Dedifferentiated amniotic fluid mesenchymal stem cell (primary cell): ENCODE results near the gene SF3B4.

ENCODE experiments used
- DNase-seq: peaks from one replicate; pipeline ENCODE4 v3.0.0-alpha.2; 2016; ENCODE audit errors: extremely low spot score

SF3B4 gene

GRCh38 chr1:149933208-149933607 lies 5.6 kb upstream of the SF3B4 start:
- no peak for DNase-seq

- no peak for DNase-seq
Measured at GRCh38 chr1:149932474-149932873, 4.9 kb upstream of the SF3B4 start.

- no peak for DNase-seq
Measured at GRCh38 chr1:149931212-149931790, 3.7 kb upstream of the SF3B4 start.

- DNase-seq = no peak
Measured at GRCh38 chr1:149929856-149930255, 2.3 kb upstream of the SF3B4 start.

GRCh38 chr1:149928401-149928724 lies 760 bp upstream of the SF3B4 start:
- DNase-seq = no peak

- no peak for DNase-seq
Measured at GRCh38 chr1:149927056-149927562, 494 bp downstream of the SF3B4 start.

GRCh38 chr1:149926296-149926695 lies 1.3 kb downstream of the SF3B4 start:
- no peak for DNase-seq

GRCh38 chr1:149925751-149926150 lies 1.9 kb downstream of the SF3B4 start:
- no peak for DNase-seq

GRCh38 chr1:149925345-149925744 lies 2.3 kb downstream of the SF3B4 start:
- no peak for DNase-seq

- no peak for DNase-seq
Measured at GRCh38 chr1:149923626-149924025, 4.0 kb downstream of the SF3B4 start.

GRCh38 chr1:149917571-149918144 lies 9.9 kb downstream of the SF3B4 start, which contains the start of gene SV2A:
Gene SV2A (minus strand): TSS chr1:149917844. CDS start chr1:149913840, 4,004 bp downstream.
- DNase-seq = peak; percentile 31

- DNase-seq = no peak
Measured at GRCh38 chr1:149916898-149917252, 10.7 kb downstream of the SF3B4 start.

GRCh38 chr1:149916193-149916897 lies 11.3 kb downstream of the SF3B4 start:
- DNase-seq = no peak

- no peak for DNase-seq
Measured at GRCh38 chr1:149915429-149916192, 12.0 kb downstream of the SF3B4 start.

GRCh38 chr1:149914545-149914944 lies 13.1 kb downstream of the SF3B4 start:
- DNase-seq = no peak

GRCh38 chr1:149906570-149907075 lies 21.0 kb downstream of the SF3B4 start:
- DNase-seq = no peak

GRCh38 chr1:149903836-149904491 lies 23.6 kb downstream of the SF3B4 start:
- no peak for DNase-seq

GRCh38 chr1:149899460-149900284 lies 27.9 kb downstream of the SF3B4 start, which contains the start of gene BOLA1:
Gene BOLA1 (plus strand): TSS chr1:149899568. CDS start chr1:149900060, 492 bp downstream.
- DNase-seq = peak; percentile 90

GRCh38 chr1:149896575-149896974 lies 31.0 kb downstream of the SF3B4 start:
- DNase-seq = no peak

GRCh38 chr1:149888999-149889289 lies 38.7 kb downstream of the SF3B4 start:
- DNase-seq = peak; percentile 23
